HG03280 (cell line): ENCODE measurements around the gene GLRA2.

Experiments used
- ATAC-seq: cut with Tn5 transposase; IDR thresholded peaks from one replicate; pipeline ENCODE4 v1.9.1; 2021; ENCODE audit warnings: mild to moderate bottlenecking, moderate library complexity; ENCODE audit not compliant: unreplicated experiment

Gene GLRA2

GRCh38 chrX:14529290-14529989, at the start of gene GLRA2:
GLRA2 (plus strand) TSS chrX:14529536; CDS start chrX:14530058, 522 bp downstream.
- ATAC-seq, result no peak

DNA sequence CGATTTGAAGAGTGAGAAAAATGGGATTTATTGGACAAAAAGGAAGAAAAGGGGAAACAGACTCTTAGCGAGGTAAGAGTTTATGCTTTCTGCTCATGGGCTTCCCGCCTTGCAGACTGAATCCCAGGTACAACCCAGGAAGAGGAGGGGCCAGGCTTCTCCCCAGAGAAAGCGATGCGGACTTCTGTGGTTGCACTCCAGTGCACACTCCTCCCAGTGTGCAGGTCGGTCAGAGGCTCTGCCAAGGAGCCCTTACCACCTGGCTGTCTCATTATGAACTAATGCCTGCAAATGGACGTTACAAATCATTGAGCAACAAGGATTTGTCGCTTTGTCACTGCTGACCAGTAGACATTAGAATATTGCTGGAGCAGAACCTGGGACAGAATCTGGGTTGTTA, 39.9 kb upstream of the GLRA2 start:
- no peak for ATAC-seq

- ATAC-seq, result no peak
Observed at GRCh38 chrX:14491689-14492088, 37.6 kb upstream of the GLRA2 start.

- no peak for ATAC-seq
Observed at GRCh38 chrX:14496674-14497073, 32.7 kb upstream of the GLRA2 start.

- no peak for ATAC-seq
Observed at GRCh38 chrX:14497184-14497666, 32.1 kb upstream of the GLRA2 start.

GRCh38 chrX:14501327-14501726, 28.0 kb upstream of the GLRA2 start:
- no peak for ATAC-seq

DNA sequence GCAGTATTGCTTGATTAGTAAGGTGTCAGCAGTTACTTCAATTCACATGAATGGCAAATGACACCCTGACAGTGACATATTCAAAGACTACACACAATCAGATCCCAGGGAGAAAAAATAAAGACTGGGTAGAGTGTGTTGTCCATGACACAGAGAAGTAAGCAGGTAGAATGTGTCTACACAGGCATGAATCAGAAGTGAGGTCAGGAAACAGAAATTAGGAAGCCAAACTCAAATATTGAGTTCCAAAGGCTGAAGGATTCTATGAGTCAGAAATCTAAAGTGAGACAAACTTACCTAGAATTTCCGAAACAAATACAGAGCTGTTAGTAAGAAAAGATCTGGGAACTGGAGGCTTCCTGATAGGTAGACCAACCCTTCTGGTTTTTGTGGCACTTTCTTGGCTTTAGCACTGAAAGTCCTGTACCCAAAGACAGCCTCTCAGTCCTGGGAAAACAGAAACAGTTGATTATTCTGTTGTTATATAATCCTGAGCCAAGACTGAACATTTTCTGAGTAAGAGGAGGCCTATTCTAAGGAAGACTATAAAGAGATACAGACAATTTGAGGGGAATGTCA, 24.3 kb upstream of the GLRA2 start:
- no peak for ATAC-seq

DNA sequence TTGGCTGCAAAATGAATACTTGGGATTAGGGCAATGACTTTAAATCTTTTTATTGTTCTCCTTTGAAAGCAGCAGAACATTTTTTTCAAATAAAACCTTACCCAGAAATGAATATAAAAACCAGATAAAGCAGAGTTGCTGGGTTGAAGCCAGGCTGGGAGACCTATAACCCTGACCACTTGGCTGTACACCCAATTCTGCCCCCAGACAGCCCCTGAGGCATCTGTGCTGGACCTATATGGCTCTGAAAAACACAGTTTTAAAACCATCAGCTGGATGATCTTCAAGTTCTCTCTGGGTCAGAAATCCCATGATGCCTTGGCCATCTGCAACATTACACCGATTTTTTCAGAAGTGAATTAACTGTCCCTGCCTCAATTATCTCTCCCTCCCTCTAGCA, 23.7 kb upstream of the GLRA2 start:
- no peak for ATAC-seq

- no peak for ATAC-seq
Observed at GRCh38 chrX:14506866-14507265, 22.5 kb upstream of the GLRA2 start.

- no peak for ATAC-seq
Observed at GRCh38 chrX:14508025-14508690, 21.2 kb upstream of the GLRA2 start.

- no peak for ATAC-seq
Observed at GRCh38 chrX:14509325-14510057, 19.8 kb upstream of the GLRA2 start.

GRCh38 chrX:14528629-14529289, 577 bp upstream of the GLRA2 start:
- no peak for ATAC-seq

GRCh38 chrX:14533867-14534266, 4.5 kb downstream of the GLRA2 start:
- no peak for ATAC-seq

GRCh38 chrX:14546190-14546589, 16.9 kb downstream of the GLRA2 start:
- no peak for ATAC-seq

GRCh38 chrX:14554131-14554715, 24.9 kb downstream of the GLRA2 start:
- no peak for ATAC-seq

DNA sequence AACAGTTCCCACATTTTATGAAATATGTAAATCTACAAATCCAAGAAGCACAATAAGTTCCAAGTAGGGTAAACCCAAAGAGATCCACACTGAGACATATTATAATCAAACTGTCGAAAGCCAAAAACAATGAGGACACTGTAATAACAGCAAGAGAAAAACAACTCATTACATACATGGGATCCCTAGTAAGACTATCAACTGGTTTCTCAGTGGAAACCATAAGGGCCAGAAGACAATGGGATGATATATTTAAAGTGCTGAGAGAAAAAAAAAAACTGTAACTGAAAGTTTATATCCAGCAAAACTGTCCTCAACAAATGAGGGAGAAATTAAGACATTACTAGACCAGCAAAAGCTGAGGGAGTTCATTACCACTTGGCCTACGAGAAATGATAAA, 34.7 kb downstream of the GLRA2 start:
- ATAC-seq, result no peak

DNA sequence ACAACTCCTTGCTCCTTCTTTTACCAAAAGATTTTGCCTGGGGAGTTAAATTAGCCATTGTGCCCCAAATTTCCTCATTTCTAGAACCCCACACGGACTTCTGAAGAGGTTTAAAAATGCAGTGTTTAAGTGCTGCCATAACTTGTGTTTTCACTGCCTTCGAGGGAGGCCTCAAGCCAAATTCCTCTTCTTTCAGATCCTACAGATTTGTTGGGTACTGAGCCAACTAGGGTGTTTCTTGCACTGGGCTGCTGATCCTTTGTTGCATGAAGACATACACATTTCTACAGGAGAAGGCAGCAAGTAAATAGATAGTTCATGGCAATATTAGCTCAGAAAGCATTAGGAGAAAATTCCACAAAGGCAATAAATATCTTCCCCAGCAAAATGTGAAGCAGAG, 43.8 kb downstream of the GLRA2 start:
- no peak for ATAC-seq

GRCh38 chrX:14581081-14581480, 51.7 kb downstream of the GLRA2 start:
- no peak for ATAC-seq

DNA sequence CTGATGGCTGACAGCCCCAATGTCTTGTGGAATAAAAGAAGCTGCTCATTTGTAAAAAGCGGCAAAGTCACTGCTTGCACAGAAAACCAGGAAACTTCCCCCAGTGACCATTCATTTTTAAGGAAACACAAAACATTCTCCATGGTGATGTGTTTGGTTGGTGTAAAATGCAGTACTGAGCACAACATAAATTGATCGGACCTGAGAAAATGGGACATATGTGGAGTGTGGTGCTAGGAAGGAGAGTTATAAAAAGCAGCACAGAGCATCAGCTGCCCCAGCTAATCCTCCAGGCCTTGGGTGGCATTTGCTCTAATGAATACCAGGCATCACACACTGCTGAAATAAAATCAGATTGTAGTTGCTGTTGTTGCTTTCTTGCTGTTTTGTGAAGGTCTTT, 55.2 kb downstream of the GLRA2 start:
- ATAC-seq, result no peak

DNA sequence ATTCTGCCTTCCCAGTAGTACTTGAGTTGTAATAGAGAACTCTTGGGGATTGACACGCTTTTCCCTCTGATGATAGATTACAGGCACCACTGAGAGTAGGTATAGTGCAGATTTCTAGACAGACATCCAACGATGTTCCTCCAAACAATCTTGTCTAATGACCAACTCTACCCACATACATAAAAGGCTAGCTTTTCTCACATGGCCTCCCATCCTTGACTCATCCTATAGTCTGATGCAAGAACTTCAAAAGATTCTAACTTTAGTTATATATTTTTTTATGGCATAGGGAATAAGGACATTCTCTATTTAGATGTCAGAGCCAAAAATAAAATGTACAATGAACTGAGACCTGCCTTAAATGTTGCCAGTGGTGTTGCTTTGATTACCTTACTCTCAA, 60.9 kb downstream of the GLRA2 start:
- ATAC-seq, result no peak
